Measurements from ENCODE around the gene ATXN2L.
"Not testable (repeated sequence)": the region's sequence is repeated elsewhere in the genome, so short reads cannot be mapped to it uniquely, and the experiment has no call there.

ATXN2L gene

DNA sequence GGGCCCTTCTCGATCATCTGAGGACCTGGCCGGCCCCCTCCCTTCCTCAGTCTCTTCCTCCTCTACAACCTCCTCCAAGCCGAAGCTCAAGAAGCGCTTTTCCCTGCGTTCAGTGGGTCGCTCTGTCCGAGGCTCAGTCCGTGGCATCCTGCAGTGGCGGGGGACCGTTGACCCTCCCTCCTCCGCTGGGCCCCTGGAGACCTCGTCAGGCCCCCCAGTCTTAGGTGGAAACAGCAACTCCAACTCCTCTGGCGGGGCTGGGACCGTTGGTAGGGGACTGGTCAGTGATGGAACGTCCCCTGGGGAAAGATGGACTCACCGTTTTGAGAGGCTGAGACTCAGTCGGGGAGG lies 43.6 kb downstream of the ATXN2L start:
- Histone ChIP-seq H3K9me3 (ENCODE audit: control insufficient read depth, insufficient read depth, low read depth, low read length) (no peaks in the 10 kb centered on the region), H3K36me3 (ENCODE audit: control insufficient read depth in 2 of 2, insufficient read depth in 1 of 2, low read length in 2 of 2) (peaks cover 17 to 54% of the 10 kb centered on the region in 2 experiments; a peak in 2 of 3 replicates), H3K4me3 (ENCODE audit: low read depth, low read length) (no peak overlapping the region), H3K4me1 (ENCODE audit: control insufficient read depth, insufficient read depth, low read length) (no peaks in the 10 kb centered on the region; the same call in 1 of the 2 replicates), H3K27ac (ENCODE audit: extremely low read depth, low read depth, low read length) (no peak overlapping the region)
- CTCF ChIA-PET, result no interaction called here
- POLR2A ChIA-PET, result interaction anchor here (5.9 kb wide), 1 partner anchor 20 kb away, joined by 72 read pairs; the partner anchor contains the start of gene TUFM
- TF ChIP-seq, protein P1, sequence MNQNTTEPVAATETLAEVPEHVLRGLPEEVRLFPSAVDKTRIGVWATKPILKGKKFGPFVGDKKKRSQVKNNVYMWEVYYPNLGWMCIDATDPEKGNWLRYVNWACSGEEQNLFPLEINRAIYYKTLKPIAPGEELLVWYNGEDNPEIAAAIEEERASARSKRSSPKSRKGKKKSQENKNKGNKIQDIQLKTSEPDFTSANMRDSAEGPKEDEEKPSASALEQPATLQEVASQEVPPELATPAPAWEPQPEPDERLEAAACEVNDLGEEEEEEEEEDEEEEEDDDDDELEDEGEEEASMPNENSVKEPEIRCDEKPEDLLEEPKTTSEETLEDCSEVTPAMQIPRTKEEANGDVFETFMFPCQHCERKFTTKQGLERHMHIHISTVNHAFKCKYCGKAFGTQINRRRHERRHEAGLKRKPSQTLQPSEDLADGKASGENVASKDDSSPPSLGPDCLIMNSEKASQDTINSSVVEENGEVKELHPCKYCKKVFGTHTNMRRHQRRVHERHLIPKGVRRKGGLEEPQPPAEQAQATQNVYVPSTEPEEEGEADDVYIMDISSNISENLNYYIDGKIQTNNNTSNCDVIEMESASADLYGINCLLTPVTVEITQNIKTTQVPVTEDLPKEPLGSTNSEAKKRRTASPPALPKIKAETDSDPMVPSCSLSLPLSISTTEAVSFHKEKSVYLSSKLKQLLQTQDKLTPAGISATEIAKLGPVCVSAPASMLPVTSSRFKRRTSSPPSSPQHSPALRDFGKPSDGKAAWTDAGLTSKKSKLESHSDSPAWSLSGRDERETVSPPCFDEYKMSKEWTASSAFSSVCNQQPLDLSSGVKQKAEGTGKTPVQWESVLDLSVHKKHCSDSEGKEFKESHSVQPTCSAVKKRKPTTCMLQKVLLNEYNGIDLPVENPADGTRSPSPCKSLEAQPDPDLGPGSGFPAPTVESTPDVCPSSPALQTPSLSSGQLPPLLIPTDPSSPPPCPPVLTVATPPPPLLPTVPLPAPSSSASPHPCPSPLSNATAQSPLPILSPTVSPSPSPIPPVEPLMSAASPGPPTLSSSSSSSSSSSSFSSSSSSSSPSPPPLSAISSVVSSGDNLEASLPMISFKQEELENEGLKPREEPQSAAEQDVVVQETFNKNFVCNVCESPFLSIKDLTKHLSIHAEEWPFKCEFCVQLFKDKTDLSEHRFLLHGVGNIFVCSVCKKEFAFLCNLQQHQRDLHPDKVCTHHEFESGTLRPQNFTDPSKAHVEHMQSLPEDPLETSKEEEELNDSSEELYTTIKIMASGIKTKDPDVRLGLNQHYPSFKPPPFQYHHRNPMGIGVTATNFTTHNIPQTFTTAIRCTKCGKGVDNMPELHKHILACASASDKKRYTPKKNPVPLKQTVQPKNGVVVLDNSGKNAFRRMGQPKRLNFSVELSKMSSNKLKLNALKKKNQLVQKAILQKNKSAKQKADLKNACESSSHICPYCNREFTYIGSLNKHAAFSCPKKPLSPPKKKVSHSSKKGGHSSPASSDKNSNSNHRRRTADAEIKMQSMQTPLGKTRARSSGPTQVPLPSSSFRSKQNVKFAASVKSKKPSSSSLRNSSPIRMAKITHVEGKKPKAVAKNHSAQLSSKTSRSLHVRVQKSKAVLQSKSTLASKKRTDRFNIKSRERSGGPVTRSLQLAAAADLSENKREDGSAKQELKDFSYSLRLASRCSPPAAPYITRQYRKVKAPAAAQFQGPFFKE (tag by site-specific recombination; IDR thresholded peaks at IDR 0.05; ENCODE audit: borderline replicate concordance), result no peak
- TF ChIP-seq EGR2 (tag by site-specific recombination; IDR thresholded peaks at IDR 0.05; ENCODE audit: low read depth), result no peak
- TF ChIP-seq ZNF24 (tag by site-specific recombination; IDR thresholded peaks at IDR 0.05), result no peak
- TF ChIP-seq ZNF248 (tag by site-specific recombination; IDR thresholded peaks at IDR 0.05), result no peak
- no peak for TF ChIP-seq MEIS1 (CRISPR knock-in tag; IDR thresholded peaks at IDR 0.05; ENCODE audit: borderline replicate concordance)
- no peak for TF ChIP-seq GFI1B (tag by site-specific recombination; IDR thresholded peaks at IDR 0.05)
- TF ChIP-seq ZBTB20 (tag by site-specific recombination; IDR thresholded peaks at IDR 0.05), result no peak
- TF ChIP-seq FEZF1 (tag by site-specific recombination; IDR thresholded peaks at IDR 0.05), result no peak
- TF ChIP-seq, protein P2, sequence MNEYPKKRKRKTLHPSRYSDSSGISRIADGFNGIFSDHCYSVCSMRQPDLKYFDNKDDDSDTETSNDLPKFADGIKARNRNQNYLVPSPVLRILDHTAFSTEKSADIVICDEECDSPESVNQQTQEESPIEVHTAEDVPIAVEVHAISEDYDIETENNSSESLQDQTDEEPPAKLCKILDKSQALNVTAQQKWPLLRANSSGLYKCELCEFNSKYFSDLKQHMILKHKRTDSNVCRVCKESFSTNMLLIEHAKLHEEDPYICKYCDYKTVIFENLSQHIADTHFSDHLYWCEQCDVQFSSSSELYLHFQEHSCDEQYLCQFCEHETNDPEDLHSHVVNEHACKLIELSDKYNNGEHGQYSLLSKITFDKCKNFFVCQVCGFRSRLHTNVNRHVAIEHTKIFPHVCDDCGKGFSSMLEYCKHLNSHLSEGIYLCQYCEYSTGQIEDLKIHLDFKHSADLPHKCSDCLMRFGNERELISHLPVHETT (tag by site-specific recombination; IDR thresholded peaks at IDR 0.05), result no peak
- TF ChIP-seq ZSCAN16 (tag by site-specific recombination; IDR thresholded peaks at IDR 0.05), result no peak
- TF ChIP-seq BCL11A (tag by site-specific recombination; IDR thresholded peaks at IDR 0.05; ENCODE audit: low read depth), result no peak
- no peak for TF ChIP-seq ZNF132 (tag by site-specific recombination; IDR thresholded peaks at IDR 0.05; ENCODE audit: borderline replicate concordance)

DNA sequence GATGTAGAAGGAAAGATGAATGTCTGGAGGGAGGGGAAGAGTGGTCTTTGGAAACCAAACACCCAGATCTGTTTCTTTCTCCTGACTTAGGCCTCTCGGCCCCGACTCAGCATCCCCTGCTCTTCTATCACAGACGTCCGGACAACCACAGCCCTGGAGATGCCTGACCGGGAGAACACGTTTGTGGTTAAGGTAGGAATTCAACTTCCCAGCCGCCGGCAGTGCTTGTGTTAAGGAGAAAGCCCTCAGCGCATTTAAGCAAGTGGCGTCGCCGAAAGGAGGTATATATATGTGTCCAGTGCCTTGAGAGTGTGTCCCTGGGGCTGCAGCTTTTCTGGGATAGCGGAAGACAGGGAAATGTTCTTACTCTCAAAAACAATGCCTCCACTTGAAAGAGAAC lies 44.4 kb downstream of the ATXN2L start:
- no peak for TF ChIP-seq OVOL3 (tag by site-specific recombination; IDR thresholded peaks at IDR 0.05)
- TF ChIP-seq, protein P3, sequence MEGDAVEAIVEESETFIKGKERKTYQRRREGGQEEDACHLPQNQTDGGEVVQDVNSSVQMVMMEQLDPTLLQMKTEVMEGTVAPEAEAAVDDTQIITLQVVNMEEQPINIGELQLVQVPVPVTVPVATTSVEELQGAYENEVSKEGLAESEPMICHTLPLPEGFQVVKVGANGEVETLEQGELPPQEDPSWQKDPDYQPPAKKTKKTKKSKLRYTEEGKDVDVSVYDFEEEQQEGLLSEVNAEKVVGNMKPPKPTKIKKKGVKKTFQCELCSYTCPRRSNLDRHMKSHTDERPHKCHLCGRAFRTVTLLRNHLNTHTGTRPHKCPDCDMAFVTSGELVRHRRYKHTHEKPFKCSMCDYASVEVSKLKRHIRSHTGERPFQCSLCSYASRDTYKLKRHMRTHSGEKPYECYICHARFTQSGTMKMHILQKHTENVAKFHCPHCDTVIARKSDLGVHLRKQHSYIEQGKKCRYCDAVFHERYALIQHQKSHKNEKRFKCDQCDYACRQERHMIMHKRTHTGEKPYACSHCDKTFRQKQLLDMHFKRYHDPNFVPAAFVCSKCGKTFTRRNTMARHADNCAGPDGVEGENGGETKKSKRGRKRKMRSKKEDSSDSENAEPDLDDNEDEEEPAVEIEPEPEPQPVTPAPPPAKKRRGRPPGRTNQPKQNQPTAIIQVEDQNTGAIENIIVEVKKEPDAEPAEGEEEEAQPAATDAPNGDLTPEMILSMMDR (tag by site-specific recombination; IDR thresholded peaks at IDR 0.05), result no peak
- TF ChIP-seq KLF16 (tag by site-specific recombination; IDR thresholded peaks at IDR 0.05), result no peak
- TF ChIP-seq, protein P4, sequence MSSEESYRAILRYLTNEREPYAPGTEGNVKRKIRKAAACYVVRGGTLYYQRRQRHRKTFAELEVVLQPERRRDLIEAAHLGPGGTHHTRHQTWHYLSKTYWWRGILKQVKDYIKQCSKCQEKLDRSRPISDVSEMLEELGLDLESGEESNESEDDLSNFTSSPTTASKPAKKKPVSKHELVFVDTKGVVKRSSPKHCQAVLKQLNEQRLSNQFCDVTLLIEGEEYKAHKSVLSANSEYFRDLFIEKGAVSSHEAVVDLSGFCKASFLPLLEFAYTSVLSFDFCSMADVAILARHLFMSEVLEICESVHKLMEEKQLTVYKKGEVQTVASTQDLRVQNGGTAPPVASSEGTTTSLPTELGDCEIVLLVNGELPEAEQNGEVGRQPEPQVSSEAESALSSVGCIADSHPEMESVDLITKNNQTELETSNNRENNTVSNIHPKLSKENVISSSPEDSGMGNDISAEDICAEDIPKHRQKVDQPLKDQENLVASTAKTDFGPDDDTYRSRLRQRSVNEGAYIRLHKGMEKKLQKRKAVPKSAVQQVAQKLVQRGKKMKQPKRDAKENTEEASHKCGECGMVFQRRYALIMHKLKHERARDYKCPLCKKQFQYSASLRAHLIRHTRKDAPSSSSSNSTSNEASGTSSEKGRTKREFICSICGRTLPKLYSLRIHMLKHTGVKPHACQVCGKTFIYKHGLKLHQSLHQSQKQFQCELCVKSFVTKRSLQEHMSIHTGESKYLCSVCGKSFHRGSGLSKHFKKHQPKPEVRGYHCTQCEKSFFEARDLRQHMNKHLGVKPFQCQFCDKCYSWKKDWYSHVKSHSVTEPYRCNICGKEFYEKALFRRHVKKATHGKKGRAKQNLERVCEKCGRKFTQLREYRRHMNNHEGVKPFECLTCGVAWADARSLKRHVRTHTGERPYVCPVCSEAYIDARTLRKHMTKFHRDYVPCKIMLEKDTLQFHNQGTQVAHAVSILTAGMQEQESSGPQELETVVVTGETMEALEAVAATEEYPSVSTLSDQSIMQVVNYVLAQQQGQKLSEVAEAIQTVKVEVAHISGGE (tag by site-specific recombination; conservative IDR thresholded peaks at IDR 0.05; ENCODE audit: low read depth), result no peak
- no peak for TF ChIP-seq ZNF175 (tag by site-specific recombination; IDR thresholded peaks at IDR 0.05)
- TF ChIP-seq SP3 (tag by site-specific recombination; IDR thresholded peaks at IDR 0.05), result no peak
- TF ChIP-seq SALL2 (tag by site-specific recombination; IDR thresholded peaks at IDR 0.05; ENCODE audit: borderline replicate concordance), result no peak
- no peak for TF ChIP-seq ZNF600 (tag by site-specific recombination; IDR thresholded peaks at IDR 0.05)
- Histone ChIP-seq H3K4me1 (ENCODE audit: control insufficient read depth, insufficient read depth, low read length) (no peaks in the 10 kb centered on the region; the same call in 1 of the 2 replicates), H3K36me3 (ENCODE audit: control insufficient read depth in 2 of 2, insufficient read depth in 1 of 2, low read length in 2 of 2) (peaks cover 17 to 60% of the 10 kb centered on the region in 2 experiments; a peak in 2 of 3 replicates), H3K9me3 (ENCODE audit: control insufficient read depth, insufficient read depth, low read depth, low read length) (no peaks in the 10 kb centered on the region), H3K4me3 (ENCODE audit: low read depth, low read length) (no peak overlapping the region), H3K27ac (ENCODE audit: extremely low read depth, low read depth, low read length) (no peak overlapping the region)
- CTCF ChIA-PET, result interaction anchor here (0.7 to 1.3 kb wide), 2 partner anchors 56 to 78 kb away, joined by 3 to 5 read pairs; no protein-coding TSS in a partner anchor
- POLR2A ChIA-PET, result interaction anchor here (1.0 to 1.3 kb wide), 2 partner anchors 11 to 21 kb away, joined by 4 read pairs; partner anchors contain the start of genes ATP2A1 and TUFM

DNA sequence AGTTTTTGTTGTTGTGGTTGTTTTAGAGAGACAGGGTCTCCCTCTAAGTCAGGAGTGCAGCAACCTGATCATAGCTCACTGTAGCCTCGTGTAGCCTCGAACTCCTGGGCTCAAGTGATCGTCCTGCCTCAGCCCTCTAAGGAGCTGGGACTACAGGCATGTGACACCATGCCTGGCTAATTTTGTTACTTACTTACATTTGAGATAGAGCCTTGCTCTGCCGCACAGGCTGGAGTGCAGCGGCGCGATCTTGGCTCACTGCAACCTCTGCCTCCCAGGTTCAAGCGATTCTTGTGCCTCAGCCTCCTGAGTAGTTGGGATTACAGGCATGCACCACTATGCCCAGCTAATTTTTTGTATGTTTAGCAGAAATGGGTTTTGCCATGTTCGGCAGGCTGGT lies 44.8 kb downstream of the ATXN2L start:
- H3K9me3 ChIP-seq (ENCODE audit: control insufficient read depth, insufficient read depth, low read depth, low read length); H3K4me3 ChIP-seq (ENCODE audit: low read depth, low read length); H3K27ac ChIP-seq (ENCODE audit: extremely low read depth, low read depth, low read length); H3K4me1 ChIP-seq (ENCODE audit: control insufficient read depth, insufficient read depth, low read length): not testable (repeated sequence)
- H3K36me3 ChIP-seq (ENCODE audit: control insufficient read depth in 2 of 2, insufficient read depth in 1 of 2, low read length in 2 of 2), result peaks cover 17 to 64% of the 10 kb centered on the region in 2 experiments; a peak in 2 of 3 replicates
- ChIA-PET POLR2A (interaction anchor here (1.0 to 1.3 kb wide), 2 partner anchors 11 to 22 kb away, joined by 4 read pairs; partner anchors contain the start of genes ATP2A1 and TUFM), CTCF (interaction anchor here (0.7 to 1.3 kb wide), 2 partner anchors 55 to 78 kb away, joined by 3 to 5 read pairs; no protein-coding TSS in a partner anchor)
